Body of pancreas (tissue), 4 donors: ENCODE data around the gene MYCL.

Source experiments
- CTCF ChIP-seq, 7 experiments: fragments of 450-650 bp in 4 of 7; fragments of 200-600 bp in 3 of 7; sonication (generic) in 3 of 7; IDR thresholded peaks; one replicate each; pipeline ENCODE4 v1.5.1; 2016 to 2019; ENCODE audit warnings: antibody characterized with exemption in 7 of 7
- POLR2A ChIP-seq, 3 donors: fragments of 450-650 bp; IDR thresholded peaks; one replicate each; pipeline ENCODE4 v1.6.1; 2016; ENCODE audit warnings: antibody characterized with exemption in 3 of 3, mild to moderate bottlenecking in 2 of 3

DNA sequence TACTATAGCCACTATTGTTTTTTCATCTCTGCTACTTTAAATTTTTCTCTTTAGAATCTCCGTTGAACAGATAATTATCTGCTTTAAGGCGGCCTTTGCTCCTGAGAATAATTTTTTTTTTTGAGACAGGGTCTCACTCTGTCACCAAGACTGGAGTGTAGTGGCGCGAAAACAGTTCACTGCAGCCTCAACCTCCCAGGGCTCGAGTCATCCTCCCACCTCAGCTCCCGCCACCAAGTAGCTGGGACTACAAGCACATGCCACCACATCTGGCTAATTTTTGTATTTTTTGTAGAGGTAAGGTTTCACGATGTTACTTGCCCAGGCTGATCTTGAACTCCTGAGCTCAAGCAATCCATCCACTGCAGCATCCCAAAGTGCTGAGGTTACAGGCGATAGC lies 47.0 kb downstream of the MYCL start:
- TF ChIP-seq CTCF (IDR thresholded peaks at IDR 0.05) (no peak), POLR2A (IDR thresholded peaks at IDR 0.05) (no peak)
